Spinal cord (tissue), 10 donors: ENCODE data around the gene PARD3B. TPM values are rescaled to one million over a fixed set of nuclear protein-coding genes. Genes with fewer than 3 reads are reported as not detected.

Source experiments
- DNase-seq, 6 donors: peaks; one replicate each; pipeline versions ENCODE4 v3.0.0 to v3.0.0-alpha.2; 2013 to 2015; ENCODE audit warnings: low spot score in 6 of 6, low read depth in 4 of 6
- H3K27ac ChIP-seq: one replicate; pipeline ENCODE4 v1.5.1; 2013; ENCODE audit warnings: low read depth, low read length, control low read depth
- H3K27me3 ChIP-seq: one replicate; pipeline ENCODE4 v1.6.1; 2013; ENCODE audit warnings: low read length; ENCODE audit not compliant: control insufficient read depth, insufficient read depth
- H3K36me3 ChIP-seq: one replicate; pipeline ENCODE4 v1.6.1; 2013; ENCODE audit warnings: low read length; ENCODE audit not compliant: control insufficient read depth, insufficient read depth
- H3K4me1 ChIP-seq: one replicate; pipeline ENCODE4 v1.6.1; 2013; ENCODE audit warnings: low read length; ENCODE audit not compliant: control insufficient read depth, insufficient read depth
- H3K4me3 ChIP-seq: one replicate; pipeline ENCODE4 v1.5.1; 2013; ENCODE audit warnings: low read depth, low read length, control low read depth
- H3K9me3 ChIP-seq: one replicate; pipeline ENCODE4 v1.6.1; 2013; ENCODE audit warnings: low read length; ENCODE audit not compliant: control insufficient read depth, insufficient read depth
- WGBS: methylation state at CpG from one replicate; pipeline ENCODE4 v1.1.5; 2013; ENCODE audit warnings: missing lambda C conversion rate; ENCODE audit not compliant: insufficient coverage; 5-methylcytosine and 5-hydroxymethylcytosine counted together
- polyA plus RNA-seq, 2 donors: library from polyadenylated mRNA; unstranded; fragments of 120-200 nt; gene quantifications; one replicate each; pipeline ENCODE4 v1.2.1, GENCODE V29; 2013; ENCODE audit not compliant: insufficient read length in 2 of 2
- total RNA-seq, 2 donors: library from RNA; depleted of rRNA in 1 of 2; stranded (reverse); fragments of 120-200 nt in 1 of 2; fragments of >200 nt in 1 of 2; gene quantifications; one replicate each; pipeline versions ENCODE4 v1.2.3 to v1.2.4, GENCODE V29; 2013 to 2014
- donor health status: healthy.

The PARD3B gene
- total and polyA plus RNA-seq, 4 donors = 10.8 to 34.6 (median 22.1) TPM

DNA sequence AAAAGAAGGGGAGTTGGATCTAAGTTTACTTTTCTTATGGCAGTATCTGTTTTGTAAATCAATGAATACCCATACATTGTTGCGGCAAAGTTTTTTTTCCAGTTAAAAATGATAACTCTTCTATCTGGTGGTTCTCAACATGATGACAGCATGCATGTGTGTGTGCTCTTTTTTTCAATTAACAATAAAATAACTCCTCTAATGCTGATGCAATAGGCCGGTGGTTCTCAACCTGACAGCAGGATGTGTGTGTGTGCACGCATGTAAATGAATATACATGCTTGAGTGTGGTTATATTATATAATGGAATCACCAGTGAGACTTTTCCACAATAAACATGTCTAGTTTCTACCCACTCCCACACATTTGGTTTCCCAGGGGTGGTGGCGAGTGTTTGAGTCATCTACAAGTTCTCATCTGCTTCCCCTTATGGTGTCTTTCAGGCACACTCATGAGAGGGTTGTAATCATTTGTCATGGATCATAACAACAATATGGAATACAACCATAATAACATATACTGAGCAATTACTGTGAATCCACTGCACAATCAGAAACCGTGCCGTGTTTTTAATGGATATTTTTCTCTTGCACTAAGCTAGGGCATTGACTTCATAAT is 31.2 kb downstream of the PARD3B start:
- Histone ChIP-seq H3K36me3 (no peaks in the 10 kb centered on the region), H3K27ac (no peak overlapping the region), H3K4me3 (no peak overlapping the region), H3K27me3 (no peaks in the 10 kb centered on the region), H3K9me3 (no peaks in the 10 kb centered on the region), H3K4me1 (no peaks in the 10 kb centered on the region)
- WGBS = no CpG with 5 or more reads among the region's 6 CpGs
- peak in 1 of 6 donors; percentile 32 for DNase-seq

DNA sequence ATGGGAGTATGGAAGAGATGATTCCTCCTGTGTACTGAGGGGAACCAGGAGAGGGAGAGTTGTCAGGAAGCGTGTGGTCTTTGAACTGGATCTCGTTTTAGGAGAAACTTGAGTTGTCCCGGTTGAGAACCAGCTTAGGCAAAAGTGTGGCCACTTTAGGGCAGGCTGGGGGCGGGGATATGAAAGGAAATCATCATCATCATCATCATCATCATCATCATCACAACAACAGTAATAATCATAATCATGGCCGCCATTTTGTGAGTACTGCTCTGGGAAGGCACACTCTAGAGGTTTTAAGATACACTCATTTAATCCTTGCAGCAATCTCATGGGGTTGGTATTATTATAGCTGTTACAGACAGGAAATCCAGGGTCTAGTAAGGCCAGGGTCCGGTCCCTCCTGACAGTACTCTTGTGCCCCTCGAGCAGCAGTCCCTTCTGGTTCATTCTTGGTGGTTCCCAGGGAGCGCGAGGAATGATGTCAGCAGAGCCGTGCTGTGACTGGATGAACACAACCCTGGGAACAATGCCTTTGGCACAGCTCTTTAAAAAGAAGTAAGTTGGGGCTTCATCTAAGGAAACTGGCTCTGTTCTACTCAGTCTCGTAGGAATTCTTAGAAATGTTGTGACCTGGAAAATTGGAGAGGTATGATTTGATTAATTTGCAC is 33.8 kb downstream of the PARD3B start:
- Histone ChIP-seq H3K36me3 (no peaks in the 10 kb centered on the region), H3K27ac (no peak overlapping the region), H3K27me3 (no peaks in the 10 kb centered on the region), H3K4me3 (no peak overlapping the region), H3K9me3 (no peaks in the 10 kb centered on the region), H3K4me1 (no peaks in the 10 kb centered on the region)
- DNase-seq = no peak
- 100% methylated on average over 8 of the region's 11 CpGs for WGBS

DNA sequence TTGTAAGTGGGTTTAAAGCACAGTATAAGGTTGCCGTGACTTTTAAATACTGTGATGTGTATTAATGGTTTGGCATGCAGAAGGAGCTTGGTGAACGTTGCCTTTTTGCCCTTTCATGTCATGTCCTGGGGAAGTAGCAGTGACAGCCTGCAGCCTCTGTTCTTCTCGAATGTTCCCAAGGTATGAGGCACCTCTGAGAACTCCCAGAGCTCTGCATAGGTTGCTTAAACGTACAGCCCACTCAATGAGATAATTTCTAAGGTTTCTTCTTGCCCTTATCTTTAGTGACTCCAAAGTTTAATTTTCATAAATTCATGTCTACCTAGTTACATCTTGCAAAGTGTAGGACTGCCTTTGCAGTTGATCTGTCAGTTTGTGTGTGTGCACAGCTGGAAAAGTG is 36.7 kb downstream of the PARD3B start:
- Histone ChIP-seq H3K4me3 (no peak overlapping the region), H3K9me3 (no peaks in the 10 kb centered on the region), H3K27me3 (no peaks in the 10 kb centered on the region), H3K27ac (no peak overlapping the region), H3K36me3 (no peaks in the 10 kb centered on the region), H3K4me1 (no peaks in the 10 kb centered on the region)
- DNase-seq = no peak
- WGBS = 78% methylated on average over 3 of the region's 4 CpGs

DNA sequence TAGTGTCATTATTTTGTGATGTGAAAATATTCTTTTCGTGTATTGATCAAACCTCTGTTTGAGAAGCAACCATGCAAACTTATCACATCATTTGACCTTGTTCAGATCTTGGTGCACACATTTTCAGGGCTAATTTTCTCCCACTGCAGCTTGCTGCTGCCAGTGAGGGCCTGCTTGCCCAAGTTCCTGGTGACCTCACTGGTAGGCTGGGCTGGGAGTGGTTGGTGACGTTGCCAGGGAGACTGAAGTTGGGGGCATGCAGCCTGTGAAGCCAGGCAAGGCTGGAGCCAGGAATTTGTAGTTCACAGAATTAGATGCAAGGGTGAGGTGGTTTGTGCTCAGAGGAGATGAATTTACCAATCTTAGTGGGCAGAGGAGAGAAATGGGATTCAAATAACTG is 38.5 kb downstream of the PARD3B start:
- DNase-seq = peak in 1 of 6 donors; percentile 63
- no peak overlapping the region for H3K4me3 ChIP-seq
- no peaks in the 10 kb centered on the region for H3K4me1 ChIP-seq
- no peaks in the 10 kb centered on the region for H3K27me3 ChIP-seq
- H3K36me3 ChIP-seq = no peaks in the 10 kb centered on the region
- H3K9me3 ChIP-seq = no peaks in the 10 kb centered on the region
- no peak overlapping the region for H3K27ac ChIP-seq
- 83% methylated on average over 1 of the region's 2 CpGs for WGBS

DNA sequence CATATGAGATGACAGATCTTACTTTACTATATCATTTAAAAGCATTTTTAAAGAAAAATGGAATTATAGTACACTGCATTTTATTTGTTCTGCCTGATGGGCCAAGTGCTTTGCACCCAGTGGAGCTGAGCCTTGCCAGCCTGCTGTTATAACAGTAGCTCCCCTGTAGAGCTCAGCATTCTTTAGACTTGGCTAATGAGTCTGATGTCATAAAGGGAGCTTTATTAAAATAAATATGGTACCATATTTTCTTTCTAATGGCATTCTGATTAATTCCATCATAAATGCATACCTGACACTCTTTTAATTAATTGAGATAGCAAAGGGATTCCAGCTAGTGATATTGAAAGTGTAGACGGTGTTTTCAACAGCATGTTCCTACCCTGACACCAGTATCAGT is 40.7 kb downstream of the PARD3B start:
- Histone ChIP-seq H3K9me3 (peaks cover 4% of the 10 kb centered on the region), H3K36me3 (no peaks in the 10 kb centered on the region), H3K27me3 (no peaks in the 10 kb centered on the region), H3K4me1 (no peaks in the 10 kb centered on the region), H3K4me3 (no peak overlapping the region), H3K27ac (no peak overlapping the region)
- peak in 1 of 6 donors; percentile 78 for DNase-seq
- no CpG with 5 or more reads among the region's 1 CpG for WGBS

DNA sequence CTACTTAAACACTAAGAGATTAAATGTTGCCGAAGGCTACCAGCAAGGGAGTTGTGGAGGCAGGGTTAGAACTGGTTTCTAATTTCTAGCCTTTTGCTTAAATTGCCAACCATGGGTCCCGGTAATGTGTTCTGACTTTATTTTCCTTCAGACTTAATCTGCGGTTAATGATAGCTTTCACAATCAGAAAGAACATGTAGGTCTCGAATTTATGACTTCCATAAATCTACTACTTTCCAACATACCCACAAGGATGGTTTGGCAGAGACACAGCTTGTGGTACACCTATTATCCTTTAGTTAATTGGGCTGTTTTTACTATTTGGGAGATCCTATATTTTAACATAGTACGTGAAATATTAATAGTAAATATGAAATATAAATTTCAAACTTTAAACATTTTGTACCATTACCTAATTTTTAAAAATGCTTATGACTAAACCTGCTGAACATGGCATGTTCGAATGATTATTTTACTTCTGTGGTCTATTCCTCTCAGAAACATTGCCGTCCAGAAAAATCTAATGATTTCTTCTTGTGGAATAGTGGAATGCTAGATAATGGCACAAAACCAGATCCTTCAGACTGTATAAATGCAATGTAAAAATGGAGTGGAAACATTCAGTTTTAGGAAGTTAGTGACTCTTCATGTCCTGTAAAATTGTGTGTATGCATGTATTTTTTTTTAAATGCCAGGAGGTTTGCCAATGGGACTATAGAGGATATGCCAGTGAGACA is 41.3 kb downstream of the PARD3B start:
- Histone ChIP-seq H3K4me1 (no peaks in the 10 kb centered on the region), H3K9me3 (peaks cover 4% of the 10 kb centered on the region), H3K36me3 (no peaks in the 10 kb centered on the region), H3K27me3 (no peaks in the 10 kb centered on the region), H3K4me3 (no peak overlapping the region), H3K27ac (no peak overlapping the region)
- DNase-seq = no peak
- WGBS = 68% methylated on average over 3 of the region's 7 CpGs

DNA sequence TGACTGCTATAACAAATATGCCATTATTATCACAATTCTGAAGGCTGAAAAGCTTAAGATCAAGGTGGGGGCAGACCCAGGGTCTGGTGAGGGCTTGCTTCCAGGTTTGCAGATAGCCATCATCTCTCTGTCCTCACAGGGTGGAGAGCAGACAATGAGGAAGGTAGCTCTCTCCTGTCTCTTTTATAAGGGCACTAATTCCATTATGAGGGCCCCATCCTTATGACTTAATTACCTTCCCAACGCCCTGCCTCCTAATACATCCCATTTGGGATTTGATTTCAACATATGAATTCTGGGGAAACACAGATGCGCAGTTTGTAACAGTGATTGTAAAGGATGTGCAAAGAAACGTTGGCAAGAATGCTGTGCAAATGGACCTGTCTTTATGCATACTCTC is 44.8 kb downstream of the PARD3B start:
- DNase-seq = no peak
- no peak overlapping the region for H3K4me3 ChIP-seq
- no CpG with 5 or more reads among the region's 3 CpGs for WGBS

DNA sequence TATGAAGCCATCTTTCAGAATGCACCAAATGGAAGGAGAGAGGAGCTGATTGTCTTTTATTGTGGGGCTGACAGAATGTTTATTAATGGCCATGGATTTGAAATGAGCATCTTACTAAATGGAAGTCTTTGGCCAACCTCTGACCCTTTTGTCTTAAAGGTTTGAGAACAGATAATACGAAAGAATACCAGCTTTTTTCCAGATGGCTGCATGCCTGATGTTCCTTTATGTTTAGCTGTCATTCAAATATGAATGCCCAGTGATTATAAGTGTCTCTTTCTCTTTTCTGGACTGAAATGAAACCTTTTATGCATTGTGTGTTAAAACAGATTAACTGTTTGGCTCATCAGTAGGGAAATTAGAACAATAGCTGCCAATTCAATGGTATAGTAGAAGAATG is 46.0 kb downstream of the PARD3B start:
- Histone ChIP-seq H3K4me3 (no peak overlapping the region), H3K27ac (no peak overlapping the region), H3K9me3 (peaks cover 4% of the 10 kb centered on the region), H3K4me1 (no peaks in the 10 kb centered on the region), H3K27me3 (no peaks in the 10 kb centered on the region), H3K36me3 (no peaks in the 10 kb centered on the region)
- peak in 1 of 6 donors; percentile 64 for DNase-seq
- no CpG with 5 or more reads among the region's 1 CpG for WGBS

More for the DNA sequence above, 44.8 kb downstream of the PARD3B start:
- Histone ChIP-seq H3K27ac (no peak overlapping the region), H3K4me1 (no peaks in the 10 kb centered on the region), H3K36me3 (no peaks in the 10 kb centered on the region), H3K9me3 (peaks cover 4% of the 10 kb centered on the region), H3K27me3 (no peaks in the 10 kb centered on the region)

DNA sequence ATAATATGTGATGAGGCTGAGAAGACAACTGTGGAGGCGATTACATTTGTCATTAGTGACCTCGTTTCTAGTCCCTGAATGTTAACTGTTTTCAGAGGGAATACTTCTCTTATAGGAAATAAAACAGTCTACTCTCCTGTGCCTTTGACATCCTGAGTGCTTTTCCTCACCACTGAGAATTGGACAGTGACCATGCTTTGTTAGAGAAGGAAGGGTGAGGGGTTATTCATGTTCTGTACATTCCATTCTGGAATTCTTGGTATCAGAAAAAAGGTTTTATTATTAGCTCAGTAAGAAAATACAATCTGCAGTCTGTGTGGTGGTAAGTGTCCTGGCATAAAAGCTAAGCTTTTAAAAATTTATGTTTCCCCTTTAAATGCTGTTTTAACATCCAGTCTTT is 58.8 kb downstream of the PARD3B start:
- Histone ChIP-seq H3K4me1 (no peaks in the 10 kb centered on the region), H3K27me3 (no peaks in the 10 kb centered on the region), H3K9me3 (peaks cover 3% of the 10 kb centered on the region), H3K4me3 (no peak overlapping the region), H3K27ac (no peak overlapping the region), H3K36me3 (no peaks in the 10 kb centered on the region)
- DNase-seq = no peak
- WGBS = no CpG with 5 or more reads among the region's 2 CpGs
